ENCODE data around the gene ILDR1.

DNA sequence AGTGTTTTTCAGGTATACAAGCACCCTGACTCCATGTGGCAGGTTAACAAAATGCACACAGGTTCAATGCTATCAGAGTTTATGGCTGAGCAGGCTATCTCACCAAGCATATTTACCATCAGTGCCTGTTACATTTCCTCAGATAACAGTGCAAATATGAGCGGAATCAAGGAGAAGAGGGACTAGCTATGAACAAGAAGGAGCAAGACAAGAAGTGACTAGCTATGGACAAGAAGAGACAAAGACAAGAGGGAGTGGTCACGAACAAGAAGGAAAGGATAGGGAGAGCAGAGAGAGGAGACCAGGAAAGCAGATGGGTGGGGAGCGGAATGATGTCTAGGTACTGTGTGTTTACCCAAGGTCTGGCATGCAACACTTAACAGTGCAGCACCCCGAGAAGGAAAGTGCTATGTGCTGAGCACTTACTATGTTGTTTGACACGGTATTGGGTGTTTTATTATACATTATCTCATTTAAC is 8.6 kb downstream of the ILDR1 start:
- TF ChIP-seq, protein P1, sequence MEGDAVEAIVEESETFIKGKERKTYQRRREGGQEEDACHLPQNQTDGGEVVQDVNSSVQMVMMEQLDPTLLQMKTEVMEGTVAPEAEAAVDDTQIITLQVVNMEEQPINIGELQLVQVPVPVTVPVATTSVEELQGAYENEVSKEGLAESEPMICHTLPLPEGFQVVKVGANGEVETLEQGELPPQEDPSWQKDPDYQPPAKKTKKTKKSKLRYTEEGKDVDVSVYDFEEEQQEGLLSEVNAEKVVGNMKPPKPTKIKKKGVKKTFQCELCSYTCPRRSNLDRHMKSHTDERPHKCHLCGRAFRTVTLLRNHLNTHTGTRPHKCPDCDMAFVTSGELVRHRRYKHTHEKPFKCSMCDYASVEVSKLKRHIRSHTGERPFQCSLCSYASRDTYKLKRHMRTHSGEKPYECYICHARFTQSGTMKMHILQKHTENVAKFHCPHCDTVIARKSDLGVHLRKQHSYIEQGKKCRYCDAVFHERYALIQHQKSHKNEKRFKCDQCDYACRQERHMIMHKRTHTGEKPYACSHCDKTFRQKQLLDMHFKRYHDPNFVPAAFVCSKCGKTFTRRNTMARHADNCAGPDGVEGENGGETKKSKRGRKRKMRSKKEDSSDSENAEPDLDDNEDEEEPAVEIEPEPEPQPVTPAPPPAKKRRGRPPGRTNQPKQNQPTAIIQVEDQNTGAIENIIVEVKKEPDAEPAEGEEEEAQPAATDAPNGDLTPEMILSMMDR (IDR thresholded peaks at IDR 0.05), result no peak
- TF ChIP-seq POLR2AphosphoS5 (IDR thresholded peaks at IDR 0.05; ENCODE audit: insufficient read depth in 1 of 2, low read depth in 1 of 2) (no peak), POLR2A (IDR thresholded peaks at IDR 0.05) (no peak)
